B cell (primary cell): ENCODE measurements around the gene POMGNT1.

Experiments
- EZH2 ChIP-seq: IDR thresholded peaks from 2 replicates; pipeline ENCODE4 v1.6.1; 2012; ENCODE audit warnings: borderline replicate concordance, low read depth, mild to moderate bottlenecking, moderate library complexity, low read length; ENCODE audit not compliant: insufficient read depth, poor library complexity, severe bottlenecking
- TF ChIP-seq, protein P1 (sequence below): fragments of 200-600 bp; IDR thresholded peaks from one replicate; pipeline ENCODE4 v1.8.0; 2022; ENCODE audit warnings: antibody characterized with exemption, mild to moderate bottlenecking

DNA sequence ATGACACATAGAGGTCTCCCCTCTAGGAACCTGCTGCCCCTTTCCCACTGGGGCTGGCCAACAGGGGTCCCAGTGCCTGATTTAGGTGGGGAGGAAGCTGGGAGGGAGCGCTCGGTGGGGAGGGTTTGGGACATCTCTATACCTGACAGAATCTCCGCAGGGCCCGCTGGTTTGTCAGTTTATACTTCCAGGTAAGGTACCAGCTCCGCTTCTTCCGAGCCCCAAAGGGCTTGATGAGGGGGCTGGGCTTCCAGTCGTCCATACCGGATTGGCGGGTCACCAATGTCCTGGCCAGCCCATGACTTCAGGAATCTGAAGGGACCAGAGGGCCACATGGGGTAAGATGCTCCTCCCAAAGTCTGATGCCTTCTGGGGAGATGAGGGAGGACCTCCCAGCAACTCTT is 672 bp downstream of the POMGNT1 start:
- TF ChIP-seq, protein P1, sequence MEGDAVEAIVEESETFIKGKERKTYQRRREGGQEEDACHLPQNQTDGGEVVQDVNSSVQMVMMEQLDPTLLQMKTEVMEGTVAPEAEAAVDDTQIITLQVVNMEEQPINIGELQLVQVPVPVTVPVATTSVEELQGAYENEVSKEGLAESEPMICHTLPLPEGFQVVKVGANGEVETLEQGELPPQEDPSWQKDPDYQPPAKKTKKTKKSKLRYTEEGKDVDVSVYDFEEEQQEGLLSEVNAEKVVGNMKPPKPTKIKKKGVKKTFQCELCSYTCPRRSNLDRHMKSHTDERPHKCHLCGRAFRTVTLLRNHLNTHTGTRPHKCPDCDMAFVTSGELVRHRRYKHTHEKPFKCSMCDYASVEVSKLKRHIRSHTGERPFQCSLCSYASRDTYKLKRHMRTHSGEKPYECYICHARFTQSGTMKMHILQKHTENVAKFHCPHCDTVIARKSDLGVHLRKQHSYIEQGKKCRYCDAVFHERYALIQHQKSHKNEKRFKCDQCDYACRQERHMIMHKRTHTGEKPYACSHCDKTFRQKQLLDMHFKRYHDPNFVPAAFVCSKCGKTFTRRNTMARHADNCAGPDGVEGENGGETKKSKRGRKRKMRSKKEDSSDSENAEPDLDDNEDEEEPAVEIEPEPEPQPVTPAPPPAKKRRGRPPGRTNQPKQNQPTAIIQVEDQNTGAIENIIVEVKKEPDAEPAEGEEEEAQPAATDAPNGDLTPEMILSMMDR = no peak
- no peak for TF ChIP-seq EZH2
